HCEC 1CT (cell line): ENCODE results near the gene G0S2.

Experiments
- DNase-seq: peaks from one replicate; pipeline ENCODE4 v3.0.0-alpha.2; 2017

Gene G0S2

GRCh38 chr1:209721323-209721722, 46.1 kb downstream of the G0S2 start:
- no peak for DNase-seq

DNA sequence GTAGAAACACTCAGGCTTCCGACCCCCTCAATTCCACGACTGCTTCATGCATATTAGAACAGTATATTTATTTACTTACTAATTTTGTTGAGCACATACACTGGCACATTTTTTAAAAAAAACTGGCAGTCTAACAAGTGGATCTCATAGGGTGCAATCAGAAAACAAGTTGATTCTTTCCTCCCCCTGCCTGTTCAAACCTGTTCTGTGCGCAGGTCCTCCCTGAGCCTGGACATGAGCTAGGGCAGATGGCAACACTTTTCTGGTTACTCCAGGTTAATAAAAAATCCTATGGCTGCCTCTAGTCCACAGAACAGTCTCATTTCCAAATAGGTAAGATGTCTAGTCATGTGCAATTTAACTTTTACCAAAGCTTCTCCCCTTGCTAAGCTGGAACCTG, 48.1 kb downstream of the G0S2 start:
- no peak for DNase-seq

- DNase-seq, result no peak
Measured at GRCh38 chr1:209723756-209724693, 48.8 kb downstream of the G0S2 start.
